HG03064 (cell line): ENCODE data around the gene C1orf167.
A peak's percentile ranks its signal among the peaks of the same experiment; 100 is the strongest.

ENCODE experiments used
- ATAC-seq: cut with Tn5 transposase; IDR thresholded peaks from one replicate; pipeline ENCODE4 v1.9.1; 2021; ENCODE audit warnings: low read depth; ENCODE audit not compliant: unreplicated experiment

The C1orf167 gene

DNA sequence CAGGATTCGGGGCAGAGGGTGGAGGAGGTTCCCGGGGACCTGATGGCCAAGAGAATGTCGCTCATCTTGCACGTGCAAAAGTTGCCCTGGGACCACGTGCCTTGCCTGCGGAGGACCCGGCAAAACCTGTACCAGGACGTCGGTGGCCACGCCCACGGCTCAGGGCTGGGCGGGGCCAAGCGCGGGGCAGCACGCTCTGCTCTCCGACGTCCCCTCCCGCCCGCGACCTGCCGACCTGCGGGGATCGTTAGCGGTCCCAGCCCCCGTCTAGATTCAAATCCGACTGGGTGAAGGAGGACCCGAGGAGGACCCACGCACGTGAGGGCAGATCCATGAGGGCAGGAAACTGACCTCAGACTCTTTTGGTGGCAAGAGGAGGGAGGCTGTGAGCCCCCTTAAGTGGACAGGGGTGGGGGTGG is at the start of gene C1orf167:
C1orf167 (plus strand) TSS at position 206 of the 419 bp plus-strand sequence. CDS start 2,208 bp downstream, outside the sequence.
- no peak for ATAC-seq

DNA sequence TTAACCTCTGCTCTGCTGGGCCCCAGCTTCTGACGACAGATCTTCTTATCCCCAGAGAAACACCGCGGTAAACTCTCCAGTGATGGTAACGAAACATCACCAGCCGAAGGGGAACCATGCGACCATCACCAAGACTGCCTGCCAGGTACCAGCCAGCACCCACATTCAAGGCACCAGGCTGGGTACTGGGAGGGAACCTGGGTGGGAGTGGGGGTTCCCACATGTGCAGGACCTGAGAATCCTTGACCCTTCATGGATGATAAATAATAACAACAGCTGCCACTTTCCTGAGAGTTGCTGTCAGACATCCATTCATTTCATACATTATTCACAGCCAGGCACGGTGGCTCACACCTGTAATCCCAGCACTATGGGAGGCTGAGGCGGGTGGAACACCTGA is 49.7 kb upstream of the C1orf167 start:
- no peak for ATAC-seq

DNA sequence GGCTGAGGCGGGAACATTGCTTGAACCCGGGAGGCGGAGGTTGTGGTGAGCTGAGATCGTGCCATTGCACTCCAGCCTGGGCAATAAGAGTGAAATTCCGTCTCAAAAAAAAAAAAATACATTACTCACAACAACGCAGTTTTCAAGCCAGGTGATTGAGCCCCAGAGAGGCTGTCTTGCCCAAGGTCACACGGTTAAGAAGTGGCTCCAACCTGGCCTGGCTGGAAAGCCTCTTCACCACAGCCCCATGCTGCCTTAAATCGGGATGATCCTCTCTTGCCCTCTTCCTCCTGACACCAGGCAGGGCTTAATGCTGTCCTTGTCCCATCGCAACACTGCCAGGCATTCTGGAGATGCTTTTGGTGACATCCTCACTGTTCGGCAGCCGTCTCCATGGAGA is 48.9 kb upstream of the C1orf167 start:
- no peak for ATAC-seq

- ATAC-seq: no peak
These were observed 47.0 kb upstream of the C1orf167 start for GRCh38 chr1:11714831-11715575.

DNA sequence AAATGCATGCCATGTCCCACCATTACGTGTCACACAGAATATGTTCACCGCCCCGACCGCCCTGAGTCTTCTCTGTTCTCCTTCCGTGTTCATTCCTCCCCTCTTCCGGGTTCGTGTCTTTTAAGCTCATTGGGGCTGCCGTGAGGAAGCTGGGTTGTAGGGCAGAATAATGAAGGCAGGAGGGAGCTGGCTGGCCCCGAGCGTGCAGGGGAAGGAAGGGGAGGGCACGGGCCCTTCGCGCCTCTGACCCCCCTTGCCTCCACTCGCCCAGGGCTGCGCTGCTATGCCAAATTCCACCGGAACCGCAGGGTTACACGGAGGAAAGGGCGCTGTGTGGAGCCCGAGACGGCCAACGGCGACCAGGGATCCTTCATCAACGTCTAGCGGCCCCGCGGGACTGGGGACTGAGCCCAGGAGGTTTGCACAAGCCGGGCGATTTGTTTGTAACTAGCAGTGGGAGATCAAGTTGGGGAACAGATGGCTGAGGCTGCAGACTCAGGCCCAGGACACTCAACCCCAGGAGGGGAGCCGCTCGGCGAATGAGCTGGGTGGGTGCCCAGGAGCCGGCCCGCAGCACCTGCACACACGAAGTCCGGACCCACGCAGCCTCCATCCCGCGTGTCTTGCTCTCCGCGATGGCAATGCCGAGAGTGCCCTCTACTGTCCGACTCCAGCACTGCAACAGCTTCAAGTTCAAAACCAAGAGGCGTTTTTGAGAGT is 42.5 kb upstream of the C1orf167 start:
- no peak for ATAC-seq

DNA sequence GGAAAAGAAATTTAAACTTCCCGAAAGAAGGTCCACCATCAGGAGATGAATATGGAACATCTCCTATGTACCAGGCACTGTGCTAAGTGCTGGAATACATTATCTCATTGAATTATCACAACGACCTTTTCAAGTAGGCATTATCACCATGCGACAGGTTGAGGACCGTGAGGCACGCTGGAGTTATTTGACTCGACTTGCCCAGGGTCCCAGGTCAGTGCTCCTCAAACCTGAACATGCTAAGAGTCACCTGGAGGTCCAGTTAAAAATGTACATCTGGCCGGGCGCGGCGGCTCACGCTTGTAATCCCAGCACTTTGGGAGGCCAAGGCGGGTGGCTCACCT is 42.0 kb upstream of the C1orf167 start:
- ATAC-seq: no peak

DNA sequence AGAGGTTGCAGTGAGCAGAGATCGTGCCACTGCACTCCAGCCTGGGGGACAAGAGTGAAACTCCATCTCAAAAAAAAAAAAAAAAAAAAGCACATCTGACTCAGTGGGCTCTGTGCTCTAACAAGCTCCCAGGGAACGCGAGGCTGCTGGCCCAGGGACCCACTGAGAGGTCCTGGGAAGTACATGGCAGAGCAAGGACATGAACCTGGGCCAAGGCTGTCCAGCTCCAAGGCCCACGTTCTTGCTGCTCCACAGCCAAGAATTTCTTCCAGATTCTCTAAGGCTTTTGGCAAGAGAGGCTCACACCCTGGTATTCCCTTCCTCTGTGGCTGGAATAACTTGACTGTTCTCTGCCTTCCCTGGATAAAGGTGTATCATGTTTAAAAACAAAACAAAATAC is 41.5 kb upstream of the C1orf167 start:
- ATAC-seq: no peak

DNA sequence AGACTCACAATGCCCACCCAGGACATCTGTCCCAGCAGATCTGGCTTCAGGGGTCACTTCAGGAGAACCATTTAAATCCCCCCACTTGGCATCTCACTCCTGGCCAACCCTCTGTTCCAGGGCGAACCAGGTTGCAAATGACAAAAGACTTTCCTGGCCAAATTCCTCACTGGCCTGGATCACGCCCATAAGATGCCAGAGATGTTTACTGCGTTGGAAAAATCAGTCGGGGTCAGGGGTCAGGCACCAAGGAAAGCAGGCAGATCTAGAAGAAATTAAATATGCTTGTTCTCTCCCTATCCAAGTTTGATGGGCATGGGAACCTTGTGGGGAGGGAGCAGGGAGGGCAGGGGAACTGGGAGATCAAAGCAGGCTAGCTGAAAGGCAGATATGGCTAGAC is 40.7 kb upstream of the C1orf167 start:
- no peak for ATAC-seq

DNA sequence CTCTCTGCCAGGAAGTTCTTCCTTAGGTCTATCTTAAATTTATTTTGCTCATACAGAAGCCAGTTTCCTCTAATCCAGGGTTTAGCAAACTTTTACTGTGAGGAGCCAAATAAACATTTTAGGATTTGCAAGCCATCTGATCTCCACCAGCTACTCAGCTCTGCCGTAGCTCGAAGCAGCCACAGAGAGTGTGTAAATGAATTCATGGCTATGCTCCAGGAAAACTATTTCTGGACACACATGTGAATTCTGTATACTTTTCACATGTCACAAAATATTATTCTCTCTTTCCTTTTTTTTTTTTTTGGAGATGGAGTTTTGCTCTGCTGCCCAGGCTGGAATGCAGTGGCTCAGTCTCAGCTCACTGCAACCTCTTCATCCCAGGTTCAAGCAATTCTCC is 39.5 kb upstream of the C1orf167 start:
- no peak for ATAC-seq

- ATAC-seq: no peak
These were observed 36.4 kb upstream of the C1orf167 start for GRCh38 chr1:11725616-11726015.

DNA sequence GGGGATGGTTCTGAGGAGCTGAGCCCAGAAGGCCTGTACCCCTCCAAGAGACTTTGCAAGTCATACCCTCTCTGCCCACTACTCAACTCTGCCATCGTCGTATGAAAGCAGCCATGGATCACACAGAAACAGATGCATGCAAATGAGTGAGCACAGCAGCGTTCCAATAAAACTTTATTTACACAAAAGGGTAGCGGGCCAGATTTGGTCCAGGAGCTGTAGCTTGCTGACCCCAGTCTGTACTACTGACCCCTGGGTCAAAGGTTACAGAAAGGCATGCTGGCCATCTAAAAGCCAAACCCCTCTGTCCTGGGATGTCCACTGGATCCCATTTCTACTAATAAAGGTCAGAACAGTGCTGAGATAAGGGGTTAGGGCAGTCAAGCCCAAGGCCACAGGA is 34.9 kb upstream of the C1orf167 start:
- ATAC-seq: no peak

- ATAC-seq: no peak
These were observed 33.7 kb upstream of the C1orf167 start for GRCh38 chr1:11728126-11728806.

DNA sequence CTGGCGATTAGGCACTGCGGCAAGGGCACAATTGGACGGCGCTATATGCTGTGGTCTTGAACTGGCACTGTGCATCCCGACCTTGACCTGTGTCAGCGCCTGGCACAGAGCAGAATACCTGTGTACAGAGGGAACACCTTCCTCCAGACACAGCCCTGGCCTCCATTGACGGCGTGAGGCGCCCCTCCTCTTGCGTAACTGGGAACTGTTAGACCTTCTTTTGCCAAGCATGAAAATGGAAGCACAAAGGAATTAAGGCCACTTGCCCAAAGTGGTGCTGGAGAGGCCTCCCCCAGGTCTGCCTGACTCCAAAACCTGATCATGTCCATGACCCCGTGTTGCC is 32.9 kb upstream of the C1orf167 start:
- ATAC-seq: no peak

- ATAC-seq: no peak
These were observed 32.2 kb upstream of the C1orf167 start for GRCh38 chr1:11729498-11730428.

DNA sequence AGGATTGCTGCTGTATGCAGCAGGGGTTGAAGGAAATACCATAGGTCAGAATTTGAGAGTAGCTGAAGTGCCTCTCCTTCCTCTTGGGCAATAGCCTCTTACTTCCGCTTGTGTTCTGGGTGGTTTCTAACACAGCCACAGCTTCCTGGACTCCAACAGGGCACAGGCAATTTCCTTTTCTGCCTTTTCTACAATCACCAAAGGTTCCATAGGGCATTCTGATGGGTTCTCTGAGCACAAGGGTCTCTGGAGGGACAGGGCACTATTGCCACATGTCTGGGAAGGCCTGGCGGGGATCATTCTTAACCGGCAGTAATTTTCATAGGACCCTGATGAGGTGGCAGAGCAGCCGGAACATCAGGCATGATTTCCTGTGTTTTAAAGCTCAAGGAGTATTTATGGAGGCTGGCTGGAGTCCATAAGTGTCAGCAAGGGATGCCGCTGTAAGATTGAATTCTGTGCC is 31.5 kb upstream of the C1orf167 start:
- no peak for ATAC-seq

DNA sequence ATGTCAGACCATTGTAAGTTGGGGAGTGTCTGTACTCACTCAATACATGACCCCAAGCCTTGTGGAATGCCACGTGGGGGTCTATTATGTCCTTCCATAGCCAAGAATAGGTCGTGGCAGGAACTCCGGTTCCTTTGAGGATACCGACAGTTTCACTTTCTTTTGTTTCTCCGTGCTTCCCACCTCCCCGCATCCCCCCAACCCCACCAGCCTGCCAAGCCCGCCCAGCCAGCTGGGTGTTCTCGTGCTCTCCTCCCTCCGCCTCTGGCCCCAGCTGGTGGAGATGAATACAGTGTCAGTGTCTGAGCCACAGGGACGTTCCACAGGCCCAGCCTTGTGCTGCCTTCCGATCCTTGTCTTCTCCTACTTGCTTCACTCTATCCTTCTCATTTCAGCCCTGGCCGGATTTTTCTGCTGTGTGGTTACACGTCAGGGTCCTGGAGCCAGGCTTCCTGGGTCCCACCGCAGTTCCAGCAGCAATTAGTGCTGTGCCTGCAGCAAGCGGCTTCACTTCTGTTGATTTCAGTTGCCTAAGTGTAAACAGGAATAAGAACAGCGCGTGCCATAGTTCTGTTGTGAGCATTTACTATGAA is 30.2 kb upstream of the C1orf167 start:
- no peak for ATAC-seq

- ATAC-seq: no peak
These were observed 28.7 kb upstream of the C1orf167 start for GRCh38 chr1:11733306-11733705.

- ATAC-seq: no peak
These were observed 26.5 kb upstream of the C1orf167 start for GRCh38 chr1:11735531-11735853.

- peak; percentile 57 for ATAC-seq
These were observed 25.9 kb upstream of the C1orf167 start, which contains the start of gene AGTRAP for GRCh38 chr1:11735854-11736745. AGTRAP (plus strand) TSS chr1:11736136; CDS start chr1:11736209, 73 bp downstream.
